BJ (cell line): ENCODE results near the gene TREML2. TPM values are rescaled to one million over a fixed set of nuclear protein-coding genes. Genes with fewer than 3 reads are reported as not detected.

ENCODE experiments used
- CTCF ChIA-PET: fragments of 350-600 bp; formaldehyde crosslinking; extraction: SDS; loops from one replicate; lab custom pipeline; 2021; ENCODE audit warnings: antibody characterized with exemption, inconsistent platforms; lab: Yijun Ruan, JAX
- POLR2A ChIA-PET: fragments of 300-600 bp; sonication (Branson Sonifier 250); formaldehyde crosslinking; extraction: SDS; loops from one replicate; lab custom pipeline; 2021; ENCODE audit warnings: antibody characterized with exemption; lab: Charles Lee
- DNase-seq: peaks from one replicate; pipeline ENCODE4 v3.0.0-alpha.2; 2011; ENCODE audit warnings: low read depth
- H3K27me3 ChIP-seq: 2 replicates; pipeline ENCODE4 v1.6.0; 2011; ENCODE audit warnings: low read length; ENCODE audit not compliant: control insufficient read depth, insufficient read depth
- H3K36me3 ChIP-seq: 2 replicates; pipeline ENCODE4 v1.5.1; 2011; ENCODE audit warnings: low read length; ENCODE audit not compliant: control insufficient read depth, insufficient read depth
- H3K4me3 ChIP-seq: 2 replicates; pipeline ENCODE4 v1.5.1; 2011; ENCODE audit warnings: low read depth, mild to moderate bottlenecking, control low read depth, low read length
- CTCF ChIP-seq: IDR thresholded peaks from 2 replicates; pipeline ENCODE4 v1.5.1; 2011; ENCODE audit warnings: low read depth, mild to moderate bottlenecking, control low read depth, inconsistent platforms, low read length, moderate library complexity; ENCODE audit not compliant: insufficient read depth
- polyA plus RNA-seq: library from polyadenylated mRNA; depleted of rRNA; stranded (reverse); fragments of >200 nt; gene quantifications from 2 replicates; pipeline ENCODE4 v1.2.3, GENCODE V29; 2011

The TREML2 gene
- polyA plus RNA-seq, 1 experiment: not detected

- no peak for TF ChIP-seq CTCF
- H3K27me3 ChIP-seq: peaks cover 3% of the 10 kb centered on the region
- H3K36me3 ChIP-seq: no peaks in the 10 kb centered on the region
- CTCF ChIA-PET: no interaction called here
- DNase-seq: no peak
- H3K4me3 ChIP-seq: no peak overlapping the region
- POLR2A ChIA-PET: no interaction called here
Observed at GRCh38 chr6:41160933-41161332, 40.0 kb downstream of the TREML2 start.

GRCh38 chr6:41159415-41160082, 41.4 kb downstream of the TREML2 start:
- TF ChIP-seq CTCF: no peak
- peaks cover 4% of the 10 kb centered on the region for H3K27me3 ChIP-seq
- no peak for DNase-seq
- POLR2A ChIA-PET: no interaction called here
- H3K4me3 ChIP-seq: no peak overlapping the region
- H3K36me3 ChIP-seq: no peaks in the 10 kb centered on the region
- CTCF ChIA-PET: no interaction called here

GRCh38 chr6:41157323-41157722, 43.6 kb downstream of the TREML2 start:
- POLR2A ChIA-PET: no interaction called here
- DNase-seq: no peak
- Histone ChIP-seq H3K27me3 (peaks cover 4% of the 10 kb centered on the region), H3K4me3 (no peak overlapping the region), H3K36me3 (no peaks in the 10 kb centered on the region)
- TF ChIP-seq CTCF: no peak
- CTCF ChIA-PET: interaction anchor here (1.7 kb wide), 1 partner anchor 25 kb away, joined by 5 read pairs; no protein-coding TSS in a partner anchor

- POLR2A ChIA-PET: no interaction called here
- no peak for TF ChIP-seq CTCF
Observed at GRCh38 chr6:41156771-41157170, 44.2 kb downstream of the TREML2 start.

GRCh38 chr6:41156001-41156400, 44.9 kb downstream of the TREML2 start:
- CTCF ChIA-PET: no interaction called here
- no peak for DNase-seq
- no peaks in the 10 kb centered on the region for H3K36me3 ChIP-seq
- no peak for TF ChIP-seq CTCF
- no peak overlapping the region for H3K4me3 ChIP-seq
- peaks cover 4% of the 10 kb centered on the region for H3K27me3 ChIP-seq
- POLR2A ChIA-PET: no interaction called here

More at GRCh38 chr6:41156771-41157170, 44.2 kb downstream of the TREML2 start:
- no peak for DNase-seq
- Histone ChIP-seq H3K36me3 (no peaks in the 10 kb centered on the region), H3K27me3 (peaks cover 4% of the 10 kb centered on the region), H3K4me3 (no peak overlapping the region)
- CTCF ChIA-PET: interaction anchor here (1.7 kb wide), 1 partner anchor 25 kb away, joined by 5 read pairs; no protein-coding TSS in a partner anchor
